Measurements from ENCODE around the gene DPH7.

DNA sequence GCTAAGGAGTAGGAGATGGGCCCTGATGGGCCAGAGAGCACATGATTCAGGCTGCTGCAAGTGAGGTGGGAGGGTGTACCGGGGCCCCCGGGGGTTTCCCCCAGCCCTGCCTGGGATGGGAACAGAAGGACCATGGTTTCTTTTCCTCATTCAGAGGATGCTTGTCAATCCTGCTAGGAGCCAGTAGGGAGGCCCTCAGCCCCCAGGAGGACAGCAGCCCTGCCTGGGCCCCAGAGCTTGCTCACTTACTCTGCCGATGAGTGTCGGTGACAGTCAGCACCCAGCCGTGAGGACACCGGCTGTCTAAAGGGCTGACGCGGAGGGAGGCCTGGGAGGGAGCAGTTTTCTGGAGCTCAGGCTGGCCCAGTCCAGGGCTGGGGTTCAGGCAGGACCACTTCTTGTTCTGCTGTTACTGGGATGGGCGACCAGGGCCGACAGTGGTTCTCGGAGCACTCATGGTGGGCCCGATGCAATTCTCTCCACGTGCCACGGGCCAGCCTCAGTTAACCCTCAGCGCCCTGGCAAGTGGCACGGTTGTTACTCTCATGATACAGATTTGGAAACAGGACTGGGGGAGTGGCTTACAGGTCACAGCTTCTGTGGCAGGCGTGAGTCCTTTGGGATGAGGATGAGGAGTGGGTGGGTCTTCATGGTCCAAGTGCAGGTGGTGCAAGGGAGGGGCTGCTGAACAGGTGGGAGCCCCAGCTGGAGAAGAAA lies 28.6 kb upstream of the DPH7 start:
- TF ChIP-seq CTCF (IDR thresholded peaks at IDR 0.05) = no peak
- no peak for TF ChIP-seq POLR2A (IDR thresholded peaks at IDR 0.05)
